ENCODE measurements around the gene DUSP8. TPM values are rescaled to one million over a fixed set of nuclear protein-coding genes. Genes with fewer than 3 reads are reported as not detected.
"Not testable (repeated sequence)": the region's sequence is repeated elsewhere in the genome, so short reads cannot be mapped to it uniquely, and the experiment has no call there.

DUSP8 gene
- total RNA-seq, 1 experiment from 2014 or later = 0.24 TPM

- DNase-seq (ENCODE audit: low read depth) = not testable (repeated sequence)
Measured at GRCh38 chr11:1589191-1589963, 17.3 kb upstream of the DUSP8 start.

GRCh38 chr11:1586699-1587098 is 14.6 kb upstream of the DUSP8 start:
- no peak for DNase-seq (ENCODE audit: low read depth)

- DNase-seq (ENCODE audit: low read depth) = not testable (repeated sequence)
Measured at GRCh38 chr11:1584661-1585370, 12.7 kb upstream of the DUSP8 start, which contains the start of gene KRTAP5-1. TSS of gene KRTAP5-1 (minus strand) at chr11:1585283. CDS start at chr11:1585249, 34 bp downstream.

GRCh38 chr11:1582909-1583308 is 10.8 kb upstream of the DUSP8 start:
- not testable (repeated sequence) for DNase-seq (ENCODE audit: low read depth)

- DNase-seq (ENCODE audit: low read depth) = no peak
Measured at GRCh38 chr11:1581976-1582375, 9.9 kb upstream of the DUSP8 start.

- DNase-seq (ENCODE audit: low read depth) = no peak
Measured at GRCh38 chr11:1576825-1577224, 4.8 kb upstream of the DUSP8 start.

- DNase-seq (ENCODE audit: low read depth) = not testable (repeated sequence)
Measured at GRCh38 chr11:1575756-1576155, 3.7 kb upstream of the DUSP8 start.

- DNase-seq (ENCODE audit: low read depth) = no peak
Measured at GRCh38 chr11:1574933-1575242, 2.8 kb upstream of the DUSP8 start.

GRCh38 chr11:1574238-1574932 is 2.3 kb upstream of the DUSP8 start:
- no peak for DNase-seq (ENCODE audit: low read depth)

- no peak for DNase-seq (ENCODE audit: low read depth)
Measured at GRCh38 chr11:1573903-1574237, 1.8 kb upstream of the DUSP8 start.

GRCh38 chr11:1573077-1573902 is 1.2 kb upstream of the DUSP8 start:
- DNase-seq (ENCODE audit: low read depth) = no peak

GRCh38 chr11:1571760-1572196 is 293 bp downstream of the DUSP8 start:
- DNase-seq (ENCODE audit: low read depth) = no peak

GRCh38 chr11:1570896-1571759 is 943 bp downstream of the DUSP8 start:
- DNase-seq (ENCODE audit: low read depth) = no peak

- no peak for DNase-seq (ENCODE audit: low read depth)
Measured at GRCh38 chr11:1570531-1570895, 1.6 kb downstream of the DUSP8 start.

GRCh38 chr11:1570001-1570453 is 2.0 kb downstream of the DUSP8 start:
- no peak for DNase-seq (ENCODE audit: low read depth)

GRCh38 chr11:1569251-1569780 is 2.8 kb downstream of the DUSP8 start:
- no peak for DNase-seq (ENCODE audit: low read depth)

- DNase-seq (ENCODE audit: low read depth) = no peak
Measured at GRCh38 chr11:1568441-1568911, 3.6 kb downstream of the DUSP8 start.

GRCh38 chr11:1567721-1568100 is 4.4 kb downstream of the DUSP8 start:
- DNase-seq (ENCODE audit: low read depth) = no peak

- DNase-seq (ENCODE audit: low read depth) = no peak
Measured at GRCh38 chr11:1567052-1567720, 4.9 kb downstream of the DUSP8 start.

Data from RPMI7951 (cell line).